ENCODE measurements around the gene KDM4C. TPM values are rescaled to one million over a fixed set of nuclear protein-coding genes. Genes with fewer than 3 reads are reported as not detected.

KDM4C gene
- total and polyA plus RNA-seq, 2 of the 8 experiments (the other 6 are each of a cell fraction or from before 2014, with no cell fraction given) = 13.0 to 26.1 TPM

DNA sequence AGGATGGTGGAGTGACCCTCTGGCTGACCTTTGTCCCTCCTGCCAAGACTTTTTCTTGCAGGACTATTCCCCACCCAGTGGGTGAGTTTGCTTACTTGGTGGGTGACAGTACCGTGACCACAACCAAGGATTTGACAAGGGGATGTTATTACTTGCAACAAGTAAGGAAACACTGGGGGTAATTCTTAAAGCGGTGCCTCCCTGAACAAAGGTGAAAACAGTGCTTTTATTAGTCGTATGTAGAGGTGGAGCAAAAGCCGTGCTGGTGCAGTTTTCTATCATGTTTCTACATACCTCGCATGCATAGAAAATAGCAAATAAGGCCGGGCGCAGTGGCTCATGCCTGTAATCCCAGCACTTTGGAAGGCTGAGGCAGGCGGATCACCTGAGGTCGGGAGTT, 41.0 kb upstream of the KDM4C start:
- Histone ChIP-seq H2AK5ac (ENCODE audit: low read depth, low read length) (no peak overlapping the region), H3K36me3 (ENCODE audit: control insufficient read depth in 2 of 4, insufficient read depth in 4 of 4, low read length in 3 of 4) (no peaks in the 10 kb centered on the region), H3K9me3 (ENCODE audit: insufficient read depth in 2 of 2, low read depth in 1 of 2, low read length in 1 of 2) (no peaks in the 10 kb centered on the region), H4K8ac (ENCODE audit: extremely low read depth, insufficient read depth, low read length) (no peak overlapping the region), H2AFZ (ENCODE audit: low read length) (no peak overlapping the region), H3K9ac (replicated peaks in 1 of 4; ENCODE audit: extremely low read depth in 1 of 4, low read depth in 3 of 4, low read length in 3 of 4) (no peak overlapping the region), H3K56ac (replicated peaks; ENCODE audit: insufficient read length, low read depth, low read length) (no peak overlapping the region), H3K4me2 (ENCODE audit: insufficient read depth in 1 of 2, low read depth in 2 of 2, low read length in 2 of 2) (no peak overlapping the region), H3K4me3 (ENCODE audit: extremely low read depth in 1 of 4, insufficient read depth in 2 of 4, low read depth in 3 of 4, low read length in 4 of 4) (no peak overlapping the region), H3K14ac (ENCODE audit: insufficient read length) (no peak overlapping the region), H3K23me2 (ENCODE audit: low read depth, low read length) (no peaks in the 10 kb centered on the region), H3K4ac (replicated peaks; ENCODE audit: insufficient read length, low read depth, low read length) (no peak overlapping the region), H3K18ac (ENCODE audit: extremely low read depth, low read length) (no peak overlapping the region), H2BK120ac (replicated peaks; ENCODE audit: low read depth, low read length) (no peak overlapping the region), H3K23ac (ENCODE audit: insufficient read length) (no peak overlapping the region), H2BK5ac (ENCODE audit: low read depth, low read length) (no peak overlapping the region), H4K5ac (ENCODE audit: insufficient read length, low read depth, low read length) (no peak overlapping the region), H3K27ac (ENCODE audit: low read depth, low read length) (no peak overlapping the region), H4K91ac (replicated peaks; ENCODE audit: insufficient read length, low read length) (no peak overlapping the region), H3K27me3 (replicated peaks in 1 of 4; ENCODE audit: control insufficient read depth in 3 of 4, extremely low read depth in 1 of 4, insufficient read depth in 3 of 4, low read length in 3 of 4) (no peaks in the 10 kb centered on the region), H2BK15ac (ENCODE audit: low read length) (no peak overlapping the region), H3K79me1 (ENCODE audit: low read depth, low read length) (no peaks in the 10 kb centered on the region), H4K20me1 (replicated peaks in 1 of 2; ENCODE audit: control insufficient read depth in 1 of 2, insufficient read depth in 2 of 2, low read length in 2 of 2) (no peaks in the 10 kb centered on the region), H3K79me2 (ENCODE audit: control insufficient read depth in 1 of 2, insufficient read depth in 2 of 2, low read length in 2 of 2) (no peaks in the 10 kb centered on the region), H2BK20ac (ENCODE audit: low read length) (no peak overlapping the region), H2BK12ac (ENCODE audit: low read depth, low read length) (no peak overlapping the region), H3K4me1 (replicated peaks in 1 of 4; ENCODE audit: control insufficient read depth in 3 of 4, insufficient read depth in 4 of 4, low read length in 3 of 4) (peaks cover 0 to 3% (median 0%) of the 10 kb centered on the region in 4 experiments; a peak in 1 of 7 replicates)
- no peak for DNase-seq (ENCODE audit: low read depth in 1 of 2, low spot score in 2 of 2)
- 90% methylated on average over 9 of the region's 9 CpGs; no CpG with 5 or more reads in 1 of the 2 experiments for WGBS, 2 experiments (ENCODE audit: extremely low coverage in 1 of 2, insufficient coverage in 1 of 2, insufficient read length in 1 of 2, insufficient replicate concordance in 2 of 2, low coverage in 1 of 2, low lambda C conversion rate in 2 of 2, missing lambda C conversion rate in 1 of 2)
- no peak for FAIRE-seq
- CTCF ChIA-PET (ENCODE audit: partially characterized antibody) = interaction anchor here (0.6 to 1.8 kb wide), 4 partner anchors 14 to 432 kb away, joined by 3 to 10 read pairs (median 5); no protein-coding TSS in a partner anchor
- TF ChIP-seq SRF (IDR thresholded peaks at IDR 0.05; ENCODE audit: low read depth, low read length) = no peak
- TF ChIP-seq RFX5 (IDR thresholded peaks at IDR 0.05; ENCODE audit: borderline replicate concordance, low read depth, low read length) = no peak
- POLR2A ChIA-PET (ENCODE audit: partially characterized antibody) = interaction anchor here (1.6 kb wide), 1 partner anchor 304 kb away, joined by 3 read pairs; the partner anchor contains the start of gene UHRF2

All from H1 (cell line).